HG03139 (cell line): ENCODE results near the gene FAM171A1.

Experiments
- ATAC-seq: cut with Tn5 transposase; IDR thresholded peaks from one replicate; pipeline ENCODE4 v1.9.1; 2021; ENCODE audit not compliant: unreplicated experiment

The FAM171A1 gene

DNA sequence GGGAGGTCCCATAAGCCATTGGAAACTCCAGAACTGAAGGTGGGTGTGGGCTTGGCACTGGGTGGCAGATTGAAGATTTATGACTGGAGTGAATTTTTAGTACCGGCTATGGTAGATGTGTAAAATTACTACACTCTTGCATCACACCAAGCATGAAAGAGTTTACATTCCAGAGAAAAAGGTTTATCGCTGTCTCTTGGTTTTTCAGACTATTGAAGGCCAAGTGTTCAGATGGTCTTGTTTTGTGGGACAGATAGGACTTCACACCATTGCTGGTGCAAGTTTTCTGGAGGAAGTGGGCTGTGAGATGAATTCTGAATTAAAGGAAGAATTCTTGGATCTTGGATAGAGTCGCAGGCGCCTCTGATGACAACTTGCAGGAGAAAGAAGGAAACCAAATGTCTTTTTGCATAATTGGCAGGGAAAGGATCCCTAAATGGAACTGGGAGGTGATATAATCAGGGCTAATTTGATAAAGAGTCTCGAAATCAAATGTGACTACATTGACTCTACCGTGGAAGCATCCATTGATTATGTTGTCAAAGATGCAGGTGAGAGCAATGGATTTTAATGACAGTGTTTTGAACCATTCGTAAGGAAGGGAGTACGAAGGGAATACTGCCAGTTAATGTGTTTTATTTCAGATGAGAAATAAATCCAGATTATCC lies 188.4 kb downstream of the FAM171A1 start:
- no peak for ATAC-seq

DNA sequence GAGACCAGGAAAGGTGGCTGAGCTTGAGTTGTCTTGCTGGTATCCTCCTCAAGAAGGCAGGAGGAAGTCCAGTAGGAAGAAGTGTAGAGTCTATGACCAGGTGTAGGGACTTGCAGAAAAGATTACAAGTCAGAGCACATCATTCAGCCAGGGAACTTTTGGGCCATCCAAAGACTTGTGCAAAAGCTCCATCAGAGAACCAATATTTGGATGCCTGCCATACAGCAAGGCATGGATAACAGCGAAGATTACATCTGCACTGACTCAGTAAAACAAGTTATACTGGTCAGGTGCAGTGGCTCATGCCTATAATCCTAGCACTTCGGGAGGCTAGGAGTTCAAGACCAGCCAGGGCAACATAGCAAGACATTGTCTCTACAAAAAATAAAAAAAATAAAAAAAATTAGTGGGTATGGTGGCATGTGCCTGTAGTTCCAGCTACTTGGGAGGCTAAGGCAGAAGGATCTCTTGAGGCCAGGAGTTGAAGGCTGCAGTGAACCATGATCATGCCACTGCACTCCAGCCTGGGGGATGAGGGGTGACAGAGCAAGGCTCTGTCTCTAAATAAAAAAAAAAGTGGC lies 189.4 kb downstream of the FAM171A1 start:
- no peak for ATAC-seq

DNA sequence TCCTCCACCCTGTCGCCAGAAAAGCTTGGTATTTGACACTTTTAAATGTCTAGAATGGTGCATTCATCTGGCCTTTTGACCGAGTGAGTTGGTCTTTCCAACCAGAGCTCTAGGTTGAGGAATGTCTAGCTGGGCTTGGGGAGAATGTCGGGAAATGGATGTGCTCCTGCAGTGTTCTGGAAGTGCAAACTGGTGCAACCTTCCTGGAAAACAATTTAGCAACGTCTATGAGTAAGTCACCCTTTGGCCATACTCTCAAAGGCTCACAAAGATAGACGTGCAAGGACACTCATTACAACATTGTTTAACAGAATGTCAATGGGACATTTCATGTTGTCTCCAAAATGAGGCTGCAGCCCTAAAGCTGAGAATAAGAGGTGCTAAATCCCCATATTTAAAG lies 190.4 kb downstream of the FAM171A1 start:
- no peak for ATAC-seq

DNA sequence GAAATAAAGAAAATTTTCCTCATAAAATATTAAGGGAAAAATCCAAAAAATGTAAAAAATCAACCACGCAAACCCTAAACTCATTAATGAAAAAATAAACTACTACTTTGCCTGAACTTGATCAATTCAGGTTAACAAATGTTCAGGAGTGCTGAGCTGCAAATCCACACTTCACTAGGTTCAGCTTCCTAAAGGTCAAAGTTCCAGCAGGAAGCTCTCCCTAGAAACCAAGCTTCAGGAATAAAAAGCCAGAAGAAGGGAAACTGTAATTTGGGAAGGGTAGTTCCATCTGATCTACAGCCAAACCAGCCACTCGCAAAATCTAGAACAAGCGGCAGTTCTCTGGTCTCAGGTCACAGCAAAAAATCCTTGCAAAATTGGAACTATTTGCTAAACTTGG lies 194.8 kb downstream of the FAM171A1 start:
- no peak for ATAC-seq

DNA sequence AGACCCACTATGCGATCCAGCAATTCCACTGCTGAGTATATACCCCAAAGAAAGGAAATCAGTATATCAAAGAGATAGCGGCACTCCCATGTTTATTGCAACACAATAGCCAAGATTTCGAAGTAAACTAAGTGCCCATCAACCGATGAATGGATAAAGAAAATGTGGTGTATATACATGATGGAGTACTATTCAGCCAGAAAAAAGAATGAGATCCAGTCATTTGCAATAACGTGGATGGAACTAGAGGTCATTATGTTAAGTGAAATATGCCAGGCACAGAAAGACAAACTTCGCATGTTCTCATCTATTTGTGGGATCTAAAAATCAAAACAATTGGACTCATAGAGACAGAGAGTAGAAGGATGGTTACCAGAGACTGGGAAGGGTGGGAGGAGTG lies 195.5 kb downstream of the FAM171A1 start:
- no peak for ATAC-seq

DNA sequence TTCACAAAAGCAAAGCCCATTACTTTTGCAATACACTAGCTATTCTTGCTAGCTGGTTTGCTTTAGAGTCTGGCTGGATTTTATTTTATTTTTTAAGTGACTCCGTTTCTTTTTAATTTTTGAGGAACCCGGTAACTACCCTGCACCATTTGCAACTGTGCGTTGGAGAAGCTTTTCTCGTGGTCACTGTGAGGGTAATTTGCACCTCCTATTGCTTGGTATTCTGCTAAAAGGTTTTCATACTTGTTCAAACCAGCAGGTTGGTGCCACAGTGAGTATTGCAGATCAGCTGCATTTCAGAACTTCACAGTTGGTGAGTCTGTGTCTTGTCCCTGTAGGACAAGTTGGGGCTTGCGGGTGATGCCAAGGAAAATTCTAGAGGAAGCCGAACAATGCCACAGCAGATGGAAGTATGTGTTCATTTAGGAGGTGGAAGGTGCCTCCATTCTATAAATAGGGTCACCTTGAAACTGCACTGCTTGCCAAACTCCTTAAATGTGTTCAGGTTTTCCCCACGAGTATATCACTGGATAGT lies 198.7 kb downstream of the FAM171A1 start:
- ATAC-seq: no peak

DNA sequence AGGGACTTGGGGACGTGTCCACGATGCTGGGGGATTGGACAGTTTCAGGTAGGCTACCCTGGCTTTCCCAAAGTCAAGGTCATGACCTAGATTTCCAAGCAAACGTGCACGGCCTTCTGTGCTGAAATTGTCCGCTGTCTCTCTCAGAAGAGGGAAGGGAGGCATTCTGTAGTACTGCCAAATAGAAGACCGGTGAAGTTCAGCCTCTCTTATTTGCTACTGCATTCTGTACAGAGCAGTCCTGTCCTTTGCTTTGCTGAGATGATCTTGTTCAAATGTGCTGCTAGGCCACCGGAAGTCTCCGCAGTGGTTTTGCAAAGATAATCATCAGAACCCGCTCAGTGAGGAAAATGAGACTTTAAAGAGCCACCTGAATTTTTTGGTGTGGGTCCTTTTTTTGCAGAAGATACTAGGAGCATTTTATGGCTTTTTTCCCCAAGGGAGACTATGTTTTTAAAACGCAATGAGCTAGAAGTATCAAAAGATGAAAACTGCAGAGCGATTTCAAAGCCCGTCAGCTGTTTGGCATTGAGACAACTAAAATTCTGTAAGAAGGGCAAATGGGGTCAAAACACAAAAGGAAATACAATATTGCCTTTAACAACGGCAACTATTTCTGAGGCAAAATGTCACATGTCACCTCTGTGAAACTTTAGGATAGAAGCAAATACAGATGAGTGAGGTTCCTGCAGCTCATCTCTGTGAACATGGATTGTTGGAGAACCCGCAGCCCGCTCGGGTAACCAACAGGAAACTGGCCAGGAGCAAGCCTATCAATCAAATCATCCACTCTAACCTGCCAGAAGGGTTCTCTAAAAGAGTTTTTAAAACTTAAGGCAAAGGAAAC lies 201.3 kb downstream of the FAM171A1 start:
- no peak for ATAC-seq

DNA sequence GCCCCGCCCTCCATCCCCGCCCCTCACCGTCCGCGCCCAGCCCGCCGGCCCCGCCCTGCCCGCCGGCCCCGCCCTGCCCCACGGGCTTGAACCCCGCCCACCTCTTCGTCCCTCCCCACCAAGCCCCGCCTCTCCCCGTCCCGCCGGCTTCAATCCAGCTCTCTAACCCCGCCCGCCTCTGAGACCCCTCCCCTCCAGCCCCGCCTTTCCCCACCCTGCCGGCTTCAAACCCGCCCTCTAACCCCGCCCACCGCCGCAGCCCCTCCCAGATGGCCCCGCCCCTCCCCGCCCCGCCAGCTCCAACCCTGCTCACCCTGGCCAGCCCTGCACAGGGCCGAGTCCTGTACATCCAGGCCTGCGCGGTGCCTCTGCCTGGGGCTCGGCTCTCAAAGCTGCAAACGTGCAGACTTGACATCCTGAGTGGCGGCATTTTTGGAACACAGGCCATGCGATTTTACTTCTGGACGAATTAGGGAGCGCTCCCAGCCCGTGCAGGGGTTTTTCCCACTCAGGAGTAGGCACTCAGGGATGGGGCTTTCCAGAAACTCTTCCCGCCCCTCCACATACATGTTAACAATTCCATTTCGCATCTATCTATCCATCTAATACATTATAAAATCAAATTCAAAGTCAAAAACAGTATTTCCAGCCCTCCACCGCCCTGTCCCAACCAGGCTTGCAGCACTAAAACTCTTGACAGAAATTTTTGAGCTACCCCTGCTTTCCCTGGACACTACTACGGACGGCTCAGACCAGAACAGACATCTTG lies 202.1 kb downstream of the FAM171A1 start:
- ATAC-seq: peak; percentile 48

DNA sequence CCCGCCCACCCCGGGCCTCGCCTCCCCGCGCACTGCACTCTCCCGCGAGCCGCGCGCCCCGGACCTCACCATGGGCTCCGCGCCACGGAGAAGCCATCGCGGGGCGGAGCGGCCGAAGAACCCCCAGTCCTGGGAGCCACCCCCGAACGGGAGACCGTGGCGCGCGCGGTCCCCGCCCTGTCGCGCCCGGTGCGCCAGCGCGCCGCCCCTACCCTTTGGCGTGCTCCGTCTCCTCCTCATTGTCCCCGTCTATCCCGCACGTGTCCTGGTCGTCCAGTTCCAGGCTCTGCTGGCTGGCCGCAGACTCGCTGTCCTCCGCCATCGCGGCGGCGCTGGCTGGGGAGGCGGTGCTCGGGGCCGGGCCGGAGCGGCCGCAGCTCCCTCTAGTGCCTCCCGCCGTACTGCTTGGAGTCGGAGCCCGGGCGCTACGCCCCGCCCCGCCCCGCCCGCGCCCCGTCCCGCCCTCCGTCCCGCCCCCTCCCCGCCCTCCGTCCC lies 202.8 kb downstream of the FAM171A1 start, which contains the start of gene NMT2:
Gene NMT2, minus strand, starts transcription at position 403 of the 495 bp plus-strand sequence. Its CDS starts 81 bp downstream, at position 322.
- ATAC-seq: peak; percentile 83

DNA sequence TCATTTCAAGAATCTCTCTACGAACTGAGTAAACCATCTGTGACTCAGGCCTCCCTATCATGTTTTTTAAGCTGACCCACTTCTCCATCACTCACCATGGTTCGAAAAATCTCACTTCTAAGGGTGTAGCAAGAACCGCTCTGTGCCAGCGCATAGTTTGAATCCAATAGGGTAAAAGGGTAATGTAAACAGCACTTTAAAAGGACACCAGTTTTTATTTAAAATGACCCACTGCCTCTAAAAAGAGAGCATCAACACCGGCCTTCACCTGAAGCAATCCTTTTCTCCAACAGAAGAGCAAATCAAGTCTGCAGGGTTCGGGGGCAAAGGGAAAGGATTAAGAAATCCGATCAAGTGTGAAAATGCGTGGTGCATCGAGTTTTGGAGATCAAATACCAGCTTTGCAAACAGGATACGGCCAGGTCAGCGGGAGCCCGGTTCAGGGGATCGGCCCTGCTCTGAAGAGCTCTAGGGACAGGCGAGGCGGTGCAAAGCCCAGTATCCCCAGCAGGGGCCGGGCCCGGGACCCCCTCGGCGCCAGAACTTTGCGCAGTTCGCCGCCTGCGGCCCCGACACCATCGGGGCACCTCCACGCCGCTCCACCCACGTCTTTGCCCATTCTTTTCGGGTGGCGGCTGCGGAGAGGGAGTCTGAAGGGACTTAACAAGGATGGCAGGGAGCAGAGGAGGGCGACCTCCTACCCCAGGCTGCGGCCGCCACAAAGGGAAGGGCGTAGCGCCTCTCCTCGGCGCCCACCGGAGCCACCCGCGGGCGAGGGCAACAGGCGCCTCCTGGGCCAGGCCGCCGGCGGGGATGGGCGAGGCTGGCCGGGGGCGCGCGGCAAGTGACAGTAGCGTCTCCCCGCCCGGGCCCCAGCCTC lies 203.4 kb downstream of the FAM171A1 start:
- ATAC-seq: peak; percentile 34

DNA sequence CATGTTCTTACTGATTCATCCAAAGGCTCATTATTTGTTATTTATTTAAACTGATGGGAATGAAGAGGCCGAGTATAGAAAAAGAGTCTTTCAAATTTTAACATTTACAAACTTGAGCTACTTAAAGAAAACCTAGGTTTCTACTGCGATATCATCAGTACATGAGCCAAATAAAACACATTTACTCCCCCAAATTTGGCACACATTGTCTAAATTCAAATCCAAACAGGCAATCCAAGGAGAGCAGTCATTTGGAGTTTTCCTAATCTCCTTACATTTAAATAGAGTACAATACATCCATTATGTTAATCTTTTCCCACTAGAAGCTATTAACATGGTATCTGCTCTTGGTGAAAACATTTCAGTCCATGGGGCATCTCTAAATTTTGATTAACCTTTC lies 204.8 kb downstream of the FAM171A1 start:
- ATAC-seq: no peak

DNA sequence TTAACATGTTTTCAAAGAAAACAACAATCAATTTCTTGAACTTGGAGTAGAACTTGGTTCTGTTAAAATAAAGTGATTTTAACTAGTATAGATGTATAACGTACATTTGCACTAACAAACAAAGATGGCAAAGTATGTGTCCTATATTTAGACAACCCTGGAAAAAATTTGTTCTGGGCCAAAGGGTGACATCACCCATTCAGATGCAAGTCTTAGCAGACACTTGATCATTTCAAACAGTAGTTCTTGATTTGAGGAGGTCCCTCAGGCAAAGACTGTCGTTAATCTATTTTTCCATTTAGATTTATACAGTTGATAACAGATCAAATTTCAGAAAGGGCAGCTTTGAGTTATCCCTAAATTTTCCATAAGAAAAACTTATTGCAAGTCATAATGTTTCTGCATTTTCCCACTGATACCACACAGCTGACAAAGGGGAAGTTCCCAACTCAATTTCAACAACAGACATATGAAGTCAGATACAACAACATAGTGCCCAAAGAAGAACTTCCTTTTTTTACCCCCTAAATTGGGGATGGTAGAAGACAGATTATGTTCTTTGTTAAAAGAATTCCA lies 207.7 kb downstream of the FAM171A1 start:
- no peak for ATAC-seq
